ENCODE results near the gene PCBP3. TPM values are rescaled to one million over a fixed set of nuclear protein-coding genes. Genes with fewer than 3 reads are reported as not detected.

PCBP3 gene
- total RNA-seq, 1 donor from 2014 or later: 3.8 TPM

DNA sequence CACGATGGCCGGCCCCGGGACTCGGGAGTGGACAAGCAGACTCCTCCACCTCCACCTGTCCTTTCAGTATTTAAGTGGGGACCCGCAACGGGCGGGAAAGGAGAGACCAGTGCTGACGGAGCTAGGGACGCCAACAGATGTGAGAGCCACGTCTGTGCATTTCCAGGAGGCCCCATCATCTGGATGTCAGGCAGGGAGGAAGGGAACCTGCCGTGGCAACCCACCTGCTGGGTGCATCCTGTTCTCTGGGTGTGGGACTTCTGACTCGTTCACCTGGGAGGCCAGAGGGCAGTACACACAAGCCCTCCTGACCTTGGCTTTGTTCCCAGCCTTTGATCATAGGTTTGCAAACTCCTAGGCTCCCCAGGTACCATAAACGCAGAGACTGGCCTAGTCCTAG, 5.6 kb upstream of the PCBP3 start:
- no peak for ATAC-seq

DNA sequence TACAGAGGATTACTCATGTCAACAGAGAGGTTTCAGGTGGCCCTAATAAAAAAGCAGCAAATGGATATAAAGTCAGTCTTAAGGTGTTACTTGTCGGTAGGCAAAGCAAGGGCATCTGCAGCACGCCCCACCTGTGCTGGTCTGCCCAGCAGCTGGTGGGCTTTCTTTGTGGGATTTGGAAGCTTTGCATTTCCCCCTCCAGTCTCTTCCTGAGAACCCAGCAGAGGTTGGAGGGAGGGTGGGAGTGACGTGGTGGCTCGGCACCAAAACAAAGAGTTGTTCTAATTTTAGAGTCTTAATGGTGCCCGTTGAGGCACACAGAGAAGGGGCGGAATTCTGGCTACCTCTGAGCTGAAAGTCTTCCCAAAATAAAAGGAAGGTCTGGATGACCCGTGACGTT, 4.8 kb upstream of the PCBP3 start:
- Histone ChIP-seq H3K27ac (no peak overlapping the region), H3K4me3 (no peak overlapping the region), H3K4me1 (no peaks in the 10 kb centered on the region), H3K9me3 (no peaks in the 10 kb centered on the region), H3K27me3 (no peaks in the 10 kb centered on the region), H3K36me3 (no peaks in the 10 kb centered on the region)
- ATAC-seq (no peak), DNase-seq (no peak)
- TF ChIP-seq, protein P1, sequence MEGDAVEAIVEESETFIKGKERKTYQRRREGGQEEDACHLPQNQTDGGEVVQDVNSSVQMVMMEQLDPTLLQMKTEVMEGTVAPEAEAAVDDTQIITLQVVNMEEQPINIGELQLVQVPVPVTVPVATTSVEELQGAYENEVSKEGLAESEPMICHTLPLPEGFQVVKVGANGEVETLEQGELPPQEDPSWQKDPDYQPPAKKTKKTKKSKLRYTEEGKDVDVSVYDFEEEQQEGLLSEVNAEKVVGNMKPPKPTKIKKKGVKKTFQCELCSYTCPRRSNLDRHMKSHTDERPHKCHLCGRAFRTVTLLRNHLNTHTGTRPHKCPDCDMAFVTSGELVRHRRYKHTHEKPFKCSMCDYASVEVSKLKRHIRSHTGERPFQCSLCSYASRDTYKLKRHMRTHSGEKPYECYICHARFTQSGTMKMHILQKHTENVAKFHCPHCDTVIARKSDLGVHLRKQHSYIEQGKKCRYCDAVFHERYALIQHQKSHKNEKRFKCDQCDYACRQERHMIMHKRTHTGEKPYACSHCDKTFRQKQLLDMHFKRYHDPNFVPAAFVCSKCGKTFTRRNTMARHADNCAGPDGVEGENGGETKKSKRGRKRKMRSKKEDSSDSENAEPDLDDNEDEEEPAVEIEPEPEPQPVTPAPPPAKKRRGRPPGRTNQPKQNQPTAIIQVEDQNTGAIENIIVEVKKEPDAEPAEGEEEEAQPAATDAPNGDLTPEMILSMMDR (IDR thresholded peaks at IDR 0.05): no peak
- intact Hi-C loops (cut with DNase I): no loop called here

More for the DNA sequence above, 5.6 kb upstream of the PCBP3 start:
- Histone ChIP-seq H3K27me3 (no peaks in the 10 kb centered on the region), H3K4me3 (no peak overlapping the region), H3K36me3 (no peaks in the 10 kb centered on the region), H3K9me3 (no peaks in the 10 kb centered on the region), H3K27ac (no peak overlapping the region), H3K4me1 (no peaks in the 10 kb centered on the region)
- intact Hi-C loops (cut with DNase I): no loop called here
- TF ChIP-seq, protein P1 (IDR thresholded peaks at IDR 0.05): no peak
- DNase-seq: no peak

DNA sequence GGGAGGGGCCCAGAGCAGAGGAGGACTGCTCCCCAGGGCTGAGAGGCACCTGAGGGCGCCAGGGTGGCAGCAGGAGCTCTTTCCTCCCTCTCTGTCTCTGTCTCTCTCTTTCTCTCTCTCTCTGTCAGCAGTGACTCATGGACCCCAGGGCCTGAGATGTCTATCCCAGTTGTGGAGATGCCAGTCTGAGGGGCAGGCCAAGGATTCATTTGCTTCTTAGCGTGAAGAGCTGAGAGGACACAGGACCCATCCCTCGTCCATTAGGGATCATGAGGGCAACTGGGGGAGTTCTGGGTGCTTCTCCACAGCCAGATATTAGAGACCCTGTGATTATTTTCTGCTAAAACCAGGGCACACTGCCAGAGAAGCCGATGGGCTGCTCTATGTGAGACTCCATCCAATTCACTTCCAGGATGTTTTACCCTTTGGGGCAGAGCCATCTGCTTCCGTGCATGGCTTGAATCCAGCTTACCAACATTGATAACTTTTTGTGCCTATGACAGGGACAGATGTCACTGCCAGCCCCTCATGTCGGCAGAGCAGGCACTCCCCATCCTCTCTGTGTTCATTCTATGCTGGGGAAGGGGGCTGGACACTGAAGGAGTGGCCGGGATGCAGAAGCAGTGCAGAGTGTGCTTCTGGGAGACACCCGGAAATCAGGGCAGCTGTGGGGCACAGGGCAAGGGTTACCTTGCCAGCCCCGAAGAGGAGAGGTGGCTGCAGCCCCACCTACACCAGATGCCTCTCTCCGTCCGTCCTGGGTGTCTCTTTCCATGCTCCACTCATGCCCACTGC, 4.1 kb upstream of the PCBP3 start:
- Histone ChIP-seq H3K9me3 (no peaks in the 10 kb centered on the region), H3K4me3 (no peak overlapping the region), H3K36me3 (no peaks in the 10 kb centered on the region), H3K27me3 (peaks cover 4% of the 10 kb centered on the region), H3K4me1 (peaks cover 2% of the 10 kb centered on the region), H3K27ac (no peak overlapping the region)
- ATAC-seq (no peak), DNase-seq (no peak)
- intact Hi-C loops (cut with DNase I): no loop called here
- TF ChIP-seq, protein P1 (IDR thresholded peaks at IDR 0.05): no peak

DNA sequence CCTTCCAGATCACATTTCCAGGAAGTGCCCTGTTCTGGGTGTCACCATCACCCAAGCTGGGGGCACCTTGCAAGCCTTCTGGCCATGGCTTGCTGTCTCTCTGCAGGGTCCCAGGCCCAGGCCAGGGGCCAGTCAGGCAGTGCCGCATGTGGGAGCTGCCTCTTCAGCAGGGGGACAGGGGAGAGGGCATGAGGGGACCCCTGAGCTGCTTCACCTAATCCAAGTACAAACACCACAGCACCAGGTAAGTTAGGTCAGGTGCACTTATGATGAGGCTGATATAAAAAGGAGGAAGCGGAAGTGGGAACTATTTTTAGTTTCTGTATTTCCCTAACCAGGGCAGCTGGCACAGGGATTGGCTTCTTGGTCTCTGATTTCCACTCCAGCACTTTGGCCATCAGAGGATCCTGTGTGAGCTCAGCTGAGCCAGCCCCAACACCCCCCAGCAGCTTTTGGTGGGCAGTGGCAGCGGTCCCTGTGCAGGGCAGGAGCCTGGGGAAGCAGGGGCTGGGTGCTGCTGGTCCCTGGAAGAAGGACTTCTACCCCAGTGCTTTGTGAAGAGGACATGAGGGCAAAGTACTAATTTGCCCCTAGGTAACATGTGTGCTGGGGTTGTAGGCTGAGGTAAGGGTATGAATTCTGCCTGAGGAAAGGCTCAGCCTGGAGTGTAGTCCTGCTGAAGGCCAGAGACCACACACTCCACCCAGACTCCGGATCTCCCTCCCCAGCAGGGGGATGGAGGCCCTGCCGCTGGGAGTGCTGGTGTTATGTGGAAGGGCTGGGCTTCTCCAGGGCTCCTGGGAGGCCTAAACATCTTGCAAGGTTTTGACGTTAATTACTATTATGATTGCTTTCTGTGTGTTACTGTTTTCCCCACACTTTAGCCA, 3.3 kb upstream of the PCBP3 start:
- Histone ChIP-seq H3K27me3 (peaks cover 10% of the 10 kb centered on the region), H3K9me3 (no peaks in the 10 kb centered on the region), H3K4me1 (peaks cover 5% of the 10 kb centered on the region), H3K36me3 (no peaks in the 10 kb centered on the region), H3K4me3 (no peak overlapping the region), H3K27ac (no peak overlapping the region)
- ATAC-seq (no peak), DNase-seq (no peak)
- intact Hi-C loops (cut with DNase I): no loop called here
- TF ChIP-seq, protein P1 (IDR thresholded peaks at IDR 0.05): no peak

DNA sequence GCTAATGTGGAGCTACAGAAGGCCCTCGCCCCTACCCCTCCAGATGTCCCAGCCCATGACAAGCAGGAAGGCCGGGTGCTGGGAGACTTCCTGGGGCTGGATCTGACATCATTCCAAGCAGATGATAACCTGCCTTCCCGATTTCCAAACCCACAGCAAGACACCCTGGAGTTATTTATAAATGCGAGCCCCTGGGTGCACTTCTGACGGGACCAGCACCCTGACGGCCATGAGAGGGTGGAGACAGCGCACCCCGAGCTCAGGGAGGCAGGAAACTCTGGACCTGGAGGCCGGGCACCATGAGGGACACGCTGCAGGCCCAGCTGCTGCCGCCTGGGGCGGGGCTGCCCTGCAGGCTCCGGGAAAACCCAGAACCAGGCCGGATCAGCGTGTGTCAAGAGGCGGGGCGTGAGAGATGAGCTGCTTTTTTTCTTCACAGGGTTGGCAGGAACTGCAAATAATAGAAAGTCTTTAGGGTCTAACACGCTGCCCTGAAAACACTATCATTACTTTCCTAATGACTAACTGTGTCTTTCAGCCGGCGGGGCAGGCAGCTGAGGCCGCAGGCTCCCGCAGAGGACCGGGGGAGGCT, 2.5 kb upstream of the PCBP3 start:
- H3K36me3 ChIP-seq: no peaks in the 10 kb centered on the region
- H3K27me3 ChIP-seq: peaks cover 12% of the 10 kb centered on the region
- peaks cover 5% of the 10 kb centered on the region for H3K4me1 ChIP-seq
- H3K9me3 ChIP-seq: no peaks in the 10 kb centered on the region
- intact Hi-C loops (cut with DNase I): no loop called here
- no peak overlapping the region for H3K4me3 ChIP-seq
- H3K27ac ChIP-seq: no peak overlapping the region
- TF ChIP-seq, protein P1 (IDR thresholded peaks at IDR 0.05): no peak
- DNase-seq (no peak), ATAC-seq (no peak)
